HL-60 (cell line): ENCODE measurements around the gene RAB39B.
"Not testable (repeated sequence)": the region's sequence is repeated elsewhere in the genome, so short reads cannot be mapped to it uniquely, and the experiment has no call there.

ENCODE experiments used
- DNase-seq, 2 experiments: peaks; one replicate each; pipeline ENCODE4 v3.0.0-alpha.2; 2010 to 2020; ENCODE audit warnings: low read depth in 1 of 2, low spot score in 1 of 2
- H3K27ac ChIP-seq: fragments of 250-450 bp; sonication (Bioruptor Pico); replicated peaks from 2 replicates; pipeline ENCODE4 v1.5.1; 2020; ENCODE audit warnings: mild to moderate bottlenecking, moderate library complexity
- H3K27me3 ChIP-seq: fragments of 250-450 bp; sonication (Bioruptor Pico); 2 replicates; pipeline ENCODE4 v1.5.1; 2021; ENCODE audit warnings: mild to moderate bottlenecking, moderate library complexity; ENCODE audit not compliant: insufficient read depth, poor library complexity, severe bottlenecking
- H3K4me3 ChIP-seq: replicated peaks from 2 replicates; pipeline ENCODE4 v1.5.1; 2011; ENCODE audit warnings: mild to moderate bottlenecking, control low read depth, low read length; ENCODE audit not compliant: insufficient read depth
- CTCF ChIP-seq: IDR thresholded peaks from one replicate; pipeline ENCODE4 v1.5.1; 2011; ENCODE audit warnings: low read length, control low read depth, inconsistent platforms; ENCODE audit not compliant: insufficient read depth
- GABPA ChIP-seq: IDR thresholded peaks from 2 replicates; pipeline ENCODE4 v1.6.1; 2012; ENCODE audit warnings: low read depth
- POLR2AphosphoS5 ChIP-seq: IDR thresholded peaks from 2 replicates; pipeline ENCODE4 v1.6.1; 2012; ENCODE audit warnings: low read depth
- REST ChIP-seq: IDR thresholded peaks from 2 replicates; pipeline ENCODE4 v1.6.1; 2012; ENCODE audit warnings: low read depth; ENCODE audit not compliant: insufficient replicate concordance
- SPI1 ChIP-seq: IDR thresholded peaks from 2 replicates; pipeline ENCODE4 v1.6.1; 2012; ENCODE audit warnings: low read depth, mild to moderate bottlenecking, borderline replicate concordance

RAB39B gene

GRCh38 chrX:155279873-155280272 is 15.6 kb upstream of the RAB39B start:
- Histone ChIP-seq H3K4me3 (no peak overlapping the region), H3K27me3 (no peaks in the 10 kb centered on the region), H3K27ac (no peak overlapping the region)
- no peak for TF ChIP-seq GABPA
- no peak for TF ChIP-seq SPI1
- no peak for TF ChIP-seq CTCF
- TF ChIP-seq REST = no peak
- no peak for TF ChIP-seq POLR2AphosphoS5
- DNase-seq = no peak

- DNase-seq = no peak
- TF ChIP-seq GABPA (no peak), SPI1 (no peak)
- Histone ChIP-seq H3K27ac (no peak overlapping the region), H3K4me3 (no peak overlapping the region), H3K27me3 (no peaks in the 10 kb centered on the region)
Observed at GRCh38 chrX:155270969-155271368, 6.7 kb upstream of the RAB39B start.

- not testable (repeated sequence) for H3K27ac ChIP-seq, DNase-seq, H3K4me3 ChIP-seq, H3K27me3 ChIP-seq
Observed at GRCh38 chrX:155267995-155268394, 3.7 kb upstream of the RAB39B start.

GRCh38 chrX:155266439-155266838 is 2.1 kb upstream of the RAB39B start:
- Histone ChIP-seq H3K4me3 (no peak overlapping the region), H3K27me3 (no peaks in the 10 kb centered on the region), H3K27ac (no peak overlapping the region)
- TF ChIP-seq CTCF = no peak
- no peak for TF ChIP-seq GABPA
- TF ChIP-seq SPI1 = no peak
- no peak for TF ChIP-seq REST
- TF ChIP-seq POLR2AphosphoS5 = no peak
- DNase-seq = no peak

- no peak overlapping the region for H3K27ac ChIP-seq
- H3K4me3 ChIP-seq = no peak overlapping the region
Observed at GRCh38 chrX:155262970-155263754, 1.1 kb downstream of the RAB39B start.

More at GRCh38 chrX:155262970-155263754, 1.1 kb downstream of the RAB39B start:
- TF ChIP-seq POLR2AphosphoS5 (no peak), REST (no peak), GABPA (no peak), SPI1 (no peak), CTCF (no peak)
- DNase-seq = no peak
- no peaks in the 10 kb centered on the region for H3K27me3 ChIP-seq
